Neural cell (in vitro differentiated cells): ENCODE measurements around the gene SENP3. TPM values are rescaled to one million over a fixed set of nuclear protein-coding genes. Genes with fewer than 3 reads are reported as not detected.

Experiments
- H2AFZ ChIP-seq: fragments of 200-600, 300-800 bp; sonication (generic), shearing (Covaris generic); 2 replicates; pipeline ENCODE4 v1.6.0; 2014; ENCODE audit warnings: low read depth, mild to moderate bottlenecking, antibody characterized with exemption, low read length, moderate library complexity
- H3F3A ChIP-seq: fragments of 200-600 bp; shearing (Covaris generic); 2 replicates; pipeline ENCODE4 v1.6.1; 2016; ENCODE audit warnings: mild to moderate bottlenecking, moderate library complexity, mixed read lengths, antibody characterized with exemption, low read length; ENCODE audit not compliant: insufficient read depth, poor library complexity, severe bottlenecking
- H3K27ac ChIP-seq: fragments of 200-600, 300-800 bp; sonication (generic), shearing (Covaris generic); 2 replicates; pipeline ENCODE4 v1.5.1; 2014; ENCODE audit warnings: mild to moderate bottlenecking, low read length, moderate library complexity
- H3K27me3 ChIP-seq: fragments of 300-800, 200-600 bp; sonication (generic), shearing (Covaris generic); 2 replicates; pipeline ENCODE4 v1.6.0; 2014; ENCODE audit warnings: mild to moderate bottlenecking, low read depth, low read length, moderate library complexity; ENCODE audit not compliant: insufficient read depth
- H3K36me3 ChIP-seq: fragments of 300-800, 200-600 bp; sonication (generic), shearing (Covaris generic); 2 replicates; pipeline ENCODE4 v1.5.1; 2014; ENCODE audit warnings: mild to moderate bottlenecking, antibody characterized with exemption, low read length, moderate library complexity; ENCODE audit not compliant: insufficient read depth
- H3K4me2 ChIP-seq: fragments of 300-800, 200-600 bp; sonication (generic), shearing (Covaris generic); 2 replicates; pipeline ENCODE4 v1.6.0; 2014; ENCODE audit warnings: mild to moderate bottlenecking, low read length
- H3K4me3 ChIP-seq: fragments of 300-800, 200-600 bp; sonication (generic), shearing (Covaris generic); 2 replicates; pipeline ENCODE4 v1.5.1; 2014; ENCODE audit warnings: mild to moderate bottlenecking, low read length, moderate library complexity
- H3K79me2 ChIP-seq: fragments of 200-600 bp; shearing (Covaris generic); replicated peaks from 2 replicates; pipeline ENCODE4 v1.6.0; 2014; ENCODE audit warnings: mild to moderate bottlenecking, low read length, moderate library complexity; ENCODE audit not compliant: insufficient read depth
- H3K9ac ChIP-seq: fragments of 300-800, 200-600 bp; sonication (generic), shearing (Covaris generic); 2 replicates; pipeline ENCODE4 v1.6.1; 2016; ENCODE audit warnings: mild to moderate bottlenecking, low read length, mixed read lengths
- H3K9me2 ChIP-seq: fragments of 200-600 bp; shearing (Covaris generic); 2 replicates; pipeline ENCODE4 v1.6.1; 2016; ENCODE audit warnings: mild to moderate bottlenecking, low read length, mixed read lengths; ENCODE audit not compliant: insufficient read depth
- H3K9me3 ChIP-seq: fragments of 200-600, 300-800 bp; sonication (generic), shearing (Covaris generic); 2 replicates; pipeline ENCODE4 v1.6.1; 2016; ENCODE audit warnings: mild to moderate bottlenecking, mixed run types, low read length, moderate library complexity, mixed read lengths
- H4K20me1 ChIP-seq: fragments of 200-600 bp; shearing (Covaris generic); 2 replicates; pipeline ENCODE4 v1.6.1; 2016; ENCODE audit warnings: mild to moderate bottlenecking, mixed run types; ENCODE audit not compliant: insufficient read depth
- EP300 ChIP-seq: fragments of 450-650 bp; conservative IDR thresholded peaks from 2 replicates; pipeline ENCODE4 v1.6.1; 2014; ENCODE audit warnings: antibody characterized with exemption, mild to moderate bottlenecking, moderate library complexity; ENCODE audit not compliant: poor library complexity, severe bottlenecking
- EZH2 ChIP-seq: fragments of 200-600, 300-800 bp; shearing (Covaris generic), sonication (generic); IDR thresholded peaks from 2 replicates; pipeline ENCODE4 v1.6.1; 2014; ENCODE audit warnings: antibody characterized with exemption, low read length, borderline replicate concordance, mild to moderate bottlenecking; ENCODE audit not compliant: insufficient read depth, poor library complexity, severe bottlenecking
- MXI1 ChIP-seq: fragments of 450-650 bp; conservative IDR thresholded peaks from 2 replicates; pipeline ENCODE4 v1.6.1; 2014; ENCODE audit warnings: antibody characterized with exemption, mild to moderate bottlenecking; ENCODE audit not compliant: poor library complexity, severe bottlenecking
- POLR2AphosphoS5 ChIP-seq: IDR thresholded peaks from 2 replicates; pipeline ENCODE4 v1.6.1; 2012
- RAD21 ChIP-seq: fragments of 450-650 bp; conservative IDR thresholded peaks from 2 replicates; pipeline ENCODE4 v1.6.1; 2014; ENCODE audit warnings: antibody characterized with exemption, mild to moderate bottlenecking, moderate library complexity
- SMC3 ChIP-seq: fragments of 450-650 bp; conservative IDR thresholded peaks from 2 replicates; pipeline ENCODE4 v1.6.1; 2014; ENCODE audit warnings: antibody characterized with exemption, mild to moderate bottlenecking, moderate library complexity; ENCODE audit not compliant: poor library complexity
- TAF1 ChIP-seq: IDR thresholded peaks from 2 replicates; pipeline ENCODE4 v1.6.1; 2012; ENCODE audit warnings: low read depth
- polyA plus RNA-seq: library from polyadenylated mRNA; depleted of rRNA; stranded (reverse); fragments of >200 nt; gene quantifications from 2 replicates; pipeline ENCODE4 v1.2.3, GENCODE V29; 2014
- TF ChIP-seq, protein P1 (sequence below): fragments of 450-650 bp; IDR thresholded peaks from 2 replicates; pipeline ENCODE4 v1.5.1; 2014; ENCODE audit warnings: antibody characterized with exemption, mild to moderate bottlenecking, moderate library complexity; ENCODE audit not compliant: poor library complexity, severe bottlenecking

SENP3 gene
- polyA plus RNA-seq, 1 donor from 2014 or later: 151 TPM

DNA sequence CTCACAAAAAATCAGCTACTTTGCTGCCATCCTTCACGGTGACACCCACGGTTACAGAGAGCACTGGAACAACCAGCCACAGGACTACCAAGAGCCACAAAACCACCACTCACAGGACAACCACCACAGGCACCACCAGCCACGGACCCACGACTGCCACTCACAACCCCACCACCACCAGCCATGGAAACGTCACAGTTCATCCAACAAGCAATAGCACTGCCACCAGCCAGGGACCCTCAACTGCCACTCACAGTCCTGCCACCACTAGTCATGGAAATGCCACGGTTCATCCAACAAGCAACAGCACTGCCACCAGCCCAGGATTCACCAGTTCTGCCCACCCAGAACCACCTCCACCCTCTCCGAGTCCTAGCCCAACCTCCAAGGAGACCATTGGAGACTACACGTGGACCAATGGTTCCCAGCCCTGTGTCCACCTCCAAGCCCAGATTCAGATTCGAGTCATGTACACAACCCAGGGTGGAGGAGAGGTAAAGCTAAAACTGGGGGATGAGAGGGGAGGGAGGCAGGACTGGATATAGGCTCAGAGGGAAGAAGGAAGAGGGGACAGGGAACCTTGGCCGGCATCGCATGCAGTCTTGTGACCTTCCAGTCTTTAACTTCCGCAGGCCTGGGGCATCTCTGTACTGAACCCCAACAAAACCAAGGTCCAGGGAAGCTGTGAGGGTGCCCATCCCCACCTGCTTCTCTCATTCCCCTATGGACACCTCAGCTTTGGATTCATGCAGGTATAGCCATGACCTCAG is 18.3 kb downstream of the SENP3 start:
- TF ChIP-seq MXI1 (no peak), POLR2AphosphoS5 (peak; percentile 2)
- H3F3A ChIP-seq: no peaks in the 10 kb centered on the region
- H3K4me2 ChIP-seq: no peak overlapping the region
- peaks cover 17% of the 10 kb centered on the region for H4K20me1 ChIP-seq
- H3K9me3 ChIP-seq: no peaks in the 10 kb centered on the region
- peaks cover 5% of the 10 kb centered on the region for H3K36me3 ChIP-seq
- no peak overlapping the region for H2AFZ ChIP-seq
- H3K79me2 ChIP-seq: peaks cover 12% of the 10 kb centered on the region
- no peak overlapping the region for H3K9ac ChIP-seq
- H3K9me2 ChIP-seq: no peaks in the 10 kb centered on the region
- no peaks in the 10 kb centered on the region for H3K27me3 ChIP-seq
- no peak overlapping the region for H3K4me3 ChIP-seq
- no peak overlapping the region for H3K27ac ChIP-seq

DNA sequence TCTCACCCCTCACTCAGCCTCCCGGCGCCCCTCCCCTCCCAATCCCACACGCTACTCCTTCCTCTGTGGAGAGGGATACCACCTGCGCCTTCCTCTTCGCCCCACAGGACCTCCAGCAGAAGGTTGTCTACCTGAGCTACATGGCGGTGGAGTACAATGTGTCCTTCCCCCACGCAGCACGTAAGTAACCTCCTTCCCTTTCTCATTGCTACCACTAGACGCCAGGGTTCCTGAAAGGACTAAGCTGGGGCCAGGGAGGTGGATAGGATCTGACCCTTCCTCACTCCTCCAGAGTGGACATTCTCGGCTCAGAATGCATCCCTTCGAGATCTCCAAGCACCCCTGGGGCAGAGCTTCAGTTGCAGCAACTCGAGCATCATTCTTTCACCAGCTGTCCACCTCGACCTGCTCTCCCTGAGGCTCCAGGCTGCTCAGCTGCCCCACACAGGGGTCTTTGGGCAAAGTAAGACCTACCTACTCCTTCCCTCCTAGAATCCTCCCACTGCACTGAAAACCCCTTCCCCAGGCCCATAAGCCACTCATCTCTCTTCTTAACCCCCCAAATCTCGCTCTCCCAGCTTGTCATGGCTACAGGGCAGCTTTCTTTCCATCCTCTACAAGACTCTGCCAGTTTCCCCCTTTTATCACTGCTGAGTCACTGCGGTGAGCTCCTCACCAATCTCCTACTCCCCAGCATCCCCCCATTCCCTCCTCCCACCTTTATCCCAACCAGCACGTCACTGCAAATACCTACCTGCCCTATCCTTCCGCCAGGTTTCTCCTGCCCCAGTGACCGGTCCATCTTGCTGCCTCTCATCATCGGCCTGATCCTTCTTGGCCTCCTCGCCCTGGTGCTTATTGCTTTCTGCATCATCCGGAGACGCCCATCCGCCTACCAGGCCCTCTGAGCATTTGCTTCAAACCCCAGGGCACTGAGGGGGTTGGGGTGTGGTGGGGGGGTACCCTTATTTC is 19.2 kb downstream of the SENP3 start:
- no peak for TF ChIP-seq MXI1
- TF ChIP-seq TAF1: no peak
- TF ChIP-seq, protein P1, sequence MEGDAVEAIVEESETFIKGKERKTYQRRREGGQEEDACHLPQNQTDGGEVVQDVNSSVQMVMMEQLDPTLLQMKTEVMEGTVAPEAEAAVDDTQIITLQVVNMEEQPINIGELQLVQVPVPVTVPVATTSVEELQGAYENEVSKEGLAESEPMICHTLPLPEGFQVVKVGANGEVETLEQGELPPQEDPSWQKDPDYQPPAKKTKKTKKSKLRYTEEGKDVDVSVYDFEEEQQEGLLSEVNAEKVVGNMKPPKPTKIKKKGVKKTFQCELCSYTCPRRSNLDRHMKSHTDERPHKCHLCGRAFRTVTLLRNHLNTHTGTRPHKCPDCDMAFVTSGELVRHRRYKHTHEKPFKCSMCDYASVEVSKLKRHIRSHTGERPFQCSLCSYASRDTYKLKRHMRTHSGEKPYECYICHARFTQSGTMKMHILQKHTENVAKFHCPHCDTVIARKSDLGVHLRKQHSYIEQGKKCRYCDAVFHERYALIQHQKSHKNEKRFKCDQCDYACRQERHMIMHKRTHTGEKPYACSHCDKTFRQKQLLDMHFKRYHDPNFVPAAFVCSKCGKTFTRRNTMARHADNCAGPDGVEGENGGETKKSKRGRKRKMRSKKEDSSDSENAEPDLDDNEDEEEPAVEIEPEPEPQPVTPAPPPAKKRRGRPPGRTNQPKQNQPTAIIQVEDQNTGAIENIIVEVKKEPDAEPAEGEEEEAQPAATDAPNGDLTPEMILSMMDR: no peak
- no peak for TF ChIP-seq POLR2AphosphoS5
- TF ChIP-seq EZH2: no peak
- no peak for TF ChIP-seq EP300
- no peak for TF ChIP-seq SMC3
- no peak for TF ChIP-seq RAD21
- H3K9me3 ChIP-seq: no peaks in the 10 kb centered on the region
- no peak overlapping the region for H3K4me3 ChIP-seq
- no peaks in the 10 kb centered on the region for H3K36me3 ChIP-seq
- H3K4me2 ChIP-seq: no peak overlapping the region
- H3K9me2 ChIP-seq: no peaks in the 10 kb centered on the region
- no peak overlapping the region for H2AFZ ChIP-seq
- no peaks in the 10 kb centered on the region for H3F3A ChIP-seq
- peaks cover 4% of the 10 kb centered on the region for H3K79me2 ChIP-seq
- H4K20me1 ChIP-seq: peaks cover 8% of the 10 kb centered on the region
- no peaks in the 10 kb centered on the region for H3K27me3 ChIP-seq
- no peak overlapping the region for H3K27ac ChIP-seq
- no peak overlapping the region for H3K9ac ChIP-seq
